Left ventricle myocardium inferior (tissue), 1 donor: ENCODE results near the gene ARSG. TPM values are rescaled to one million over a fixed set of nuclear protein-coding genes. Genes with fewer than 3 reads are reported as not detected.

Source experiments
- DNase-seq: peaks from one replicate; pipeline ENCODE4 v3.0.0-alpha.2; 2020
- H3K27ac ChIP-seq: fragments of 200-600 bp; replicated peaks from 2 replicates; pipeline ENCODE4 v1.8.0; 2021
- H3K27me3 ChIP-seq: fragments of 200-600 bp; 2 replicates; pipeline ENCODE4 v1.8.0; 2021; ENCODE audit warnings: low read depth
- H3K36me3 ChIP-seq: fragments of 200-600 bp; 2 replicates; pipeline ENCODE4 v1.8.0; 2021
- H3K4me1 ChIP-seq: fragments of 200-600 bp; 2 replicates; pipeline ENCODE4 v1.8.0; 2021
- H3K4me3 ChIP-seq: fragments of 200-600 bp; 2 replicates; pipeline ENCODE4 v1.8.0; 2021; ENCODE audit warnings: mild to moderate bottlenecking, moderate library complexity
- H3K9me3 ChIP-seq: fragments of 200-600 bp; replicated peaks from 2 replicates; pipeline ENCODE4 v1.8.0; 2021
- CTCF ChIP-seq: fragments of 200-600 bp; IDR thresholded peaks from 2 replicates; pipeline ENCODE4 v1.8.0; 2021; ENCODE audit warnings: antibody characterized with exemption, mild to moderate bottlenecking, borderline replicate concordance
- intact Hi-C: fragments of 100-400 bp; cut with micrococcal nuclease; formaldehyde crosslinking; loops from one replicate; pipeline ENCODE4 v1.11.0; 2022
- total RNA-seq: library from RNA; stranded (reverse); fragmentation: NEBNext Ultra II Directional; extraction: Animal tissue kit (Norgen Biotek cat#: 25700); gene quantifications from one replicate; pipeline ENCODE4 v1.2.1, GENCODE V29; 2021
- donor health status: DM: no; HTN: yes; CAD: no; lungs with severe emphysema.

ARSG gene
- total RNA-seq, 1 donor from 2014 or later = 3.7 TPM

DNA sequence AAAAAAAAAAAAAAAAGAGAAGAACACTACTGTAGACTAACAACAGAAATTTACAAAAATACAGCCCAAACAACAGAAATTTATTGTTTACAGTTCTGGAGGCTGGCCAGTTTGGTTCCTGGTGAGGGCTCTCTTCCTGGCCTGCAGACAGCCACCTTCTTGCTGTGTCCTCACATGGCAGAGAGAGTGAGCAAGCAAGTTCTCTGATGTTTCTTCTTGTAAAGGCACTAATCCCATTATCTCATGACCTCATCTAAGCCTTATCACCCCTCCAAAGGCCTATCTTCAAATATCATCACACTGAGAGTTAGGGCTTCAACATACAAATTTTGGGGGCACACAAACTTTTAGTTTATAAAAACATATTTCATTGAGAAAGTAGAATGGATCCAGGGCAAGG is 7.3 kb downstream of the ARSG start:
- intact Hi-C loops = no loop called here
- H3K27me3 ChIP-seq = peaks cover 30% of the 10 kb centered on the region
- H3K9me3 ChIP-seq = no peaks in the 10 kb centered on the region
- TF ChIP-seq CTCF = no peak
- H3K4me1 ChIP-seq = peaks cover 7% of the 10 kb centered on the region
- H3K36me3 ChIP-seq = no peaks in the 10 kb centered on the region
- no peak for DNase-seq
- H3K27ac ChIP-seq = no peak overlapping the region
- H3K4me3 ChIP-seq = no peak overlapping the region

GRCh38 chr17:68299817-68300216 is 8.5 kb downstream of the ARSG start:
- intact Hi-C loops = no loop called here
- H3K36me3 ChIP-seq = no peaks in the 10 kb centered on the region

GRCh38 chr17:68301438-68301959 is 10.2 kb downstream of the ARSG start:
- intact Hi-C loops = no loop called here

More at GRCh38 chr17:68299817-68300216, 8.5 kb downstream of the ARSG start:
- Histone ChIP-seq H3K4me1 (peaks cover 7% of the 10 kb centered on the region), H3K4me3 (no peak overlapping the region), H3K27me3 (peaks cover 18% of the 10 kb centered on the region), H3K9me3 (no peaks in the 10 kb centered on the region), H3K27ac (no peak overlapping the region)
- TF ChIP-seq CTCF = no peak
- no peak for DNase-seq

DNA sequence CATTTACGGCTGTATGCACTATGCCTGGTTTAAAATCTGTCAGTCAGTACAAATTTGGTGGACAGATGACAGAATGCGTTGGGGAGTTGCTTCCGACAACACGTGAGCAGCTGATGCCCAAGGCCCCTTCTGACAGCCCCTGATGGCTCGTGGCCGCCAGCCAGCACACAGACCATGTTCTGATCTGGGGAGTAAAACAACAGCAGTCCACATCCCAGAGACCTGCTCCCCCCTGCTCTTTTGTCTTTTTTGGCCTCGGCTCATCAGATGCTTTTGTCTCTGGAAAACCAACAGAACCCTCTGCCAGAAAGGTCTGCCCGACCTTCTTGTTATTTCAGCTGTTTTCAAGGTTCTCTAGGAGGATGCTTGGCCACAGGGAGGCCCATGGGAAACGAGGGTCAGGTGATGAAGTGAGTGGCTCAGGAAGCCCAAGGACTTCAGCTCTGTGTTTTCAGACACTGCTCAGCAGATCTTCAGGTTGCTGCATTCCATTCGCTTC is 10.8 kb downstream of the ARSG start:
- DNase-seq = no peak
- no peak overlapping the region for H3K4me3 ChIP-seq
- H3K27ac ChIP-seq = no peak overlapping the region
- no peaks in the 10 kb centered on the region for H3K27me3 ChIP-seq
- intact Hi-C loops = no loop called here
- H3K4me1 ChIP-seq = peaks cover 7% of the 10 kb centered on the region
- TF ChIP-seq CTCF = no peak
- H3K9me3 ChIP-seq = no peaks in the 10 kb centered on the region
- no peaks in the 10 kb centered on the region for H3K36me3 ChIP-seq

More at GRCh38 chr17:68301438-68301959, 10.2 kb downstream of the ARSG start:
- H3K27me3 ChIP-seq = peaks cover 1% of the 10 kb centered on the region
- no peak for TF ChIP-seq CTCF
- H3K9me3 ChIP-seq = no peaks in the 10 kb centered on the region
- no peak overlapping the region for H3K4me3 ChIP-seq
- no peaks in the 10 kb centered on the region for H3K36me3 ChIP-seq
- peaks cover 7% of the 10 kb centered on the region for H3K4me1 ChIP-seq
- no peak for DNase-seq
- no peak overlapping the region for H3K27ac ChIP-seq

DNA sequence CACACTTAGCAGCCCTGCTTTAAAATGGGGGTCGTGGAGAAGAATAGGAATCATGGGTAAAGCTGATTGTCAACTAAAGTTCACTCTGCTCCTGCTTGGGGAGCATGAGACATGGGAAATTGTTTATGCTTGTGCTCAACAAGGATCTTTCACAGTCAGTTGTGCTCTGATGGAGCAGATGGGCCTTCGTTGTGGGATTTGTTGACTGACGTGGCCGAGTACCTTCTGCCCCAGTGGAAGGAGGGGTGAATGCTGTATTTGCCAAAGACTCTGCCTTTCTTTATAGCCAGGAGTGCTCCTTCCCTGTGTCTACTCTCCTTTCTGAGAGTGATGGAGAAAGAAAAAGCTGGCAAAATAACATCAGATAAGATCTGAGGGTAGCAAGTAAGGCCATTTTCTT is 11.4 kb downstream of the ARSG start:
- Histone ChIP-seq H3K36me3 (no peaks in the 10 kb centered on the region), H3K4me3 (no peak overlapping the region), H3K27me3 (no peaks in the 10 kb centered on the region), H3K4me1 (peaks cover 7% of the 10 kb centered on the region), H3K9me3 (no peaks in the 10 kb centered on the region), H3K27ac (no peak overlapping the region)
- intact Hi-C loops = no loop called here
- DNase-seq = no peak
- no peak for TF ChIP-seq CTCF
